ENCODE measurements around the gene SMIM24. TPM values are rescaled to one million over a fixed set of nuclear protein-coding genes. Genes with fewer than 3 reads are reported as not detected.

SMIM24 gene
- polyA plus RNA-seq, 1 donor from 2014 or later, result not detected

DNA sequence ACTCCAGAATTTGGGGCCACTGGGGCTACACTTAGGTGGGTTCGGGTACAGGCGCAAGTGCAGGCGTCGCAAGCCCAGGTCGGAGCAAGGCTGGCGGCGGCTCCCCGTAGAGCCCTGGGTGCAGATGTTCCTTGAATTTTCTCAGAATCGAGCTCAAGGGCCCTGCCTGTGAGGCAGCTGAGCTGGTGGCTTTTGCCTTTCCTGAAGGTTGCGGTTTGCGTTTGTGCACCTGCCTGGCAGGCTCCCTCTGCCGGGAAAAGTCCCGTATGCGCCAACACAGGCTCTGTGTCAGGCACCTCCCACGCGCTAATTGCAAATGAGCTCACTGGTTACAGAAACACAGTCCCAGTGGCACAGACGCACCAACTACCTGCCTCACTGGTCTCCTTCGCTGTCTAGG lies 14.2 kb upstream of the SMIM24 start:
- no peaks in the 10 kb centered on the region for H4K20me1 ChIP-seq (ENCODE audit: insufficient read depth)
- H3K79me2 ChIP-seq (replicated peaks; ENCODE audit: insufficient read depth, low read length), result peaks cover 8% of the 10 kb centered on the region
- H3K4me3 ChIP-seq (ENCODE audit: low read length), result no peak overlapping the region
- no peaks in the 10 kb centered on the region for H3K9me2 ChIP-seq (ENCODE audit: insufficient read depth, low read length)
- H3K36me3 ChIP-seq (ENCODE audit: insufficient read depth, low read length), result no peaks in the 10 kb centered on the region
- no peak overlapping the region for H3K27ac ChIP-seq (ENCODE audit: low read length)
- H3F3A ChIP-seq (ENCODE audit: insufficient read depth, low read length, poor library complexity, severe bottlenecking), result no peaks in the 10 kb centered on the region
- TF ChIP-seq MXI1 (conservative IDR thresholded peaks at IDR 0.05; ENCODE audit: poor library complexity, severe bottlenecking) (no peak), SMC3 (conservative IDR thresholded peaks at IDR 0.05; ENCODE audit: poor library complexity) (no peak), RAD21 (conservative IDR thresholded peaks at IDR 0.05) (no peak), POLR2AphosphoS5 (IDR thresholded peaks at IDR 0.05) (no peak), EZH2 (IDR thresholded peaks at IDR 0.05; ENCODE audit: borderline replicate concordance, insufficient read depth, low read length, poor library complexity, severe bottlenecking) (no peak), EP300 (conservative IDR thresholded peaks at IDR 0.05; ENCODE audit: poor library complexity, severe bottlenecking) (no peak), TAF1 (IDR thresholded peaks at IDR 0.05; ENCODE audit: low read depth) (no peak)
- TF ChIP-seq, protein P1, sequence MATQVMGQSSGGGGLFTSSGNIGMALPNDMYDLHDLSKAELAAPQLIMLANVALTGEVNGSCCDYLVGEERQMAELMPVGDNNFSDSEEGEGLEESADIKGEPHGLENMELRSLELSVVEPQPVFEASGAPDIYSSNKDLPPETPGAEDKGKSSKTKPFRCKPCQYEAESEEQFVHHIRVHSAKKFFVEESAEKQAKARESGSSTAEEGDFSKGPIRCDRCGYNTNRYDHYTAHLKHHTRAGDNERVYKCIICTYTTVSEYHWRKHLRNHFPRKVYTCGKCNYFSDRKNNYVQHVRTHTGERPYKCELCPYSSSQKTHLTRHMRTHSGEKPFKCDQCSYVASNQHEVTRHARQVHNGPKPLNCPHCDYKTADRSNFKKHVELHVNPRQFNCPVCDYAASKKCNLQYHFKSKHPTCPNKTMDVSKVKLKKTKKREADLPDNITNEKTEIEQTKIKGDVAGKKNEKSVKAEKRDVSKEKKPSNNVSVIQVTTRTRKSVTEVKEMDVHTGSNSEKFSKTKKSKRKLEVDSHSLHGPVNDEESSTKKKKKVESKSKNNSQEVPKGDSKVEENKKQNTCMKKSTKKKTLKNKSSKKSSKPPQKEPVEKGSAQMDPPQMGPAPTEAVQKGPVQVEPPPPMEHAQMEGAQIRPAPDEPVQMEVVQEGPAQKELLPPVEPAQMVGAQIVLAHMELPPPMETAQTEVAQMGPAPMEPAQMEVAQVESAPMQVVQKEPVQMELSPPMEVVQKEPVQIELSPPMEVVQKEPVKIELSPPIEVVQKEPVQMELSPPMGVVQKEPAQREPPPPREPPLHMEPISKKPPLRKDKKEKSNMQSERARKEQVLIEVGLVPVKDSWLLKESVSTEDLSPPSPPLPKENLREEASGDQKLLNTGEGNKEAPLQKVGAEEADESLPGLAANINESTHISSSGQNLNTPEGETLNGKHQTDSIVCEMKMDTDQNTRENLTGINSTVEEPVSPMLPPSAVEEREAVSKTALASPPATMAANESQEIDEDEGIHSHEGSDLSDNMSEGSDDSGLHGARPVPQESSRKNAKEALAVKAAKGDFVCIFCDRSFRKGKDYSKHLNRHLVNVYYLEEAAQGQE (IDR thresholded peaks at IDR 0.05; ENCODE audit: borderline replicate concordance), result no peak
- TF ChIP-seq, protein P2, sequence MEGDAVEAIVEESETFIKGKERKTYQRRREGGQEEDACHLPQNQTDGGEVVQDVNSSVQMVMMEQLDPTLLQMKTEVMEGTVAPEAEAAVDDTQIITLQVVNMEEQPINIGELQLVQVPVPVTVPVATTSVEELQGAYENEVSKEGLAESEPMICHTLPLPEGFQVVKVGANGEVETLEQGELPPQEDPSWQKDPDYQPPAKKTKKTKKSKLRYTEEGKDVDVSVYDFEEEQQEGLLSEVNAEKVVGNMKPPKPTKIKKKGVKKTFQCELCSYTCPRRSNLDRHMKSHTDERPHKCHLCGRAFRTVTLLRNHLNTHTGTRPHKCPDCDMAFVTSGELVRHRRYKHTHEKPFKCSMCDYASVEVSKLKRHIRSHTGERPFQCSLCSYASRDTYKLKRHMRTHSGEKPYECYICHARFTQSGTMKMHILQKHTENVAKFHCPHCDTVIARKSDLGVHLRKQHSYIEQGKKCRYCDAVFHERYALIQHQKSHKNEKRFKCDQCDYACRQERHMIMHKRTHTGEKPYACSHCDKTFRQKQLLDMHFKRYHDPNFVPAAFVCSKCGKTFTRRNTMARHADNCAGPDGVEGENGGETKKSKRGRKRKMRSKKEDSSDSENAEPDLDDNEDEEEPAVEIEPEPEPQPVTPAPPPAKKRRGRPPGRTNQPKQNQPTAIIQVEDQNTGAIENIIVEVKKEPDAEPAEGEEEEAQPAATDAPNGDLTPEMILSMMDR (IDR thresholded peaks at IDR 0.05; ENCODE audit: poor library complexity, severe bottlenecking), result no peak
- H3K27me3 ChIP-seq (ENCODE audit: insufficient read depth, low read depth, low read length), result no peaks in the 10 kb centered on the region
- H3K9me3 ChIP-seq (ENCODE audit: low read length), result no peaks in the 10 kb centered on the region
- no peak overlapping the region for H3K4me2 ChIP-seq (ENCODE audit: low read length)
- no peak overlapping the region for H3K9ac ChIP-seq (ENCODE audit: low read length)
- no peak overlapping the region for H2AFZ ChIP-seq (ENCODE audit: low read depth, low read length)

DNA sequence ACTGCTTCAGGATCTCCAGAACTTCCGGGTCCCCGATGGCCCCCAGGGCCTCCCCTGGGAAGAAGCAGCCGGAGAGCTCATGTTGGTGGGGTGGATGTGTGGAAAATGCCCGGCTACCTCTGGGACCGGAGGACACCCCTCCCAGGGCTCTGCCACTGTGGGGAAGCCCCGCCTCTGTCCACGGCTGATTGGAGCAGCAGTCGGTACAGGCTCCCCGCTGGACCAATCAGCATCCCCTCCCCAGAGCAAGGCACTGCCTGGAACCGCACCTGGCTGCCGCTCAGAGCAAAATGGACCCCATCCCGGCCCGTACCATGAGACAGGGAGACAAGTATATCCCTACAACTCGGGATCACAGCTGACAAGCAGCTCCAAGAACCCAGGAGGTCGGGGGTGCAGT lies 13.7 kb upstream of the SMIM24 start:
- H3K9me3 ChIP-seq (ENCODE audit: low read length), result no peaks in the 10 kb centered on the region
- H3K9me2 ChIP-seq (ENCODE audit: insufficient read depth, low read length), result no peaks in the 10 kb centered on the region
- H3K36me3 ChIP-seq (ENCODE audit: insufficient read depth, low read length), result no peaks in the 10 kb centered on the region
- no peak overlapping the region for H3K9ac ChIP-seq (ENCODE audit: low read length)
- H4K20me1 ChIP-seq (ENCODE audit: insufficient read depth), result no peaks in the 10 kb centered on the region
- no peak overlapping the region for H3K4me2 ChIP-seq (ENCODE audit: low read length)
- no peaks in the 10 kb centered on the region for H3F3A ChIP-seq (ENCODE audit: insufficient read depth, low read length, poor library complexity, severe bottlenecking)
- H3K27me3 ChIP-seq (ENCODE audit: insufficient read depth, low read depth, low read length), result no peaks in the 10 kb centered on the region
- TF ChIP-seq POLR2AphosphoS5 (IDR thresholded peaks at IDR 0.05), result no peak
- H2AFZ ChIP-seq (ENCODE audit: low read depth, low read length), result no peak overlapping the region
- peaks cover 3% of the 10 kb centered on the region for H3K79me2 ChIP-seq (replicated peaks; ENCODE audit: insufficient read depth, low read length)
- H3K27ac ChIP-seq (ENCODE audit: low read length), result no peak overlapping the region
- H3K4me3 ChIP-seq (ENCODE audit: low read length), result no peak overlapping the region

DNA sequence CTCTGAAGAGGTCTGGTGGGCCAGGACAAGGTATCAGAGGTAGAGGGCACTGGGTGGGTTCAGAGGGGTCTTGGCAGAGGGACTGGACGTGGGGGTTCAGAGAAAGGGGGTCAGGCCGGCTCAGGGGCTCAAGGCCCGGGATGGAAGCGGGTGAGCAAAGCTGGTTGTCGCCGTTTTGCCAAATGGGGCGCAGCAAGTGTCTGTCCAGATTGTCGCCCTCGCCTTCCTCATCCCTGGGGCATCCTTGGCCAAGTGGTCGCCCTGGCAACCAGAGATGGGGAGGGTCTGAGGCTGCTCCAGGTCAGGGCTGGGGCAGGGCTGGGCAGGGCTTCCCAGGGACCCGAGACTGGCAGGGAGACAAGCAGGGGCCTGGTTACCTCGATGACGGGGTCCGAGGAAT lies 13.3 kb upstream of the SMIM24 start:
- Histone ChIP-seq H3K79me2 (replicated peaks; ENCODE audit: insufficient read depth, low read length) (peaks cover 3% of the 10 kb centered on the region), H3K4me3 (ENCODE audit: low read length) (no peak overlapping the region), H3K27ac (ENCODE audit: low read length) (no peak overlapping the region), H3K27me3 (ENCODE audit: insufficient read depth, low read depth, low read length) (no peaks in the 10 kb centered on the region), H3K9me3 (ENCODE audit: low read length) (no peaks in the 10 kb centered on the region), H4K20me1 (ENCODE audit: insufficient read depth) (no peaks in the 10 kb centered on the region), H3K9me2 (ENCODE audit: insufficient read depth, low read length) (no peaks in the 10 kb centered on the region), H3K36me3 (ENCODE audit: insufficient read depth, low read length) (no peaks in the 10 kb centered on the region), H3F3A (ENCODE audit: insufficient read depth, low read length, poor library complexity, severe bottlenecking) (no peaks in the 10 kb centered on the region), H2AFZ (ENCODE audit: low read depth, low read length) (no peak overlapping the region), H3K4me2 (ENCODE audit: low read length) (no peak overlapping the region), H3K9ac (ENCODE audit: low read length) (no peak overlapping the region)
- TF ChIP-seq SMC3 (conservative IDR thresholded peaks at IDR 0.05; ENCODE audit: poor library complexity) (no peak), MXI1 (conservative IDR thresholded peaks at IDR 0.05; ENCODE audit: poor library complexity, severe bottlenecking) (no peak), EP300 (conservative IDR thresholded peaks at IDR 0.05; ENCODE audit: poor library complexity, severe bottlenecking) (no peak), TAF1 (IDR thresholded peaks at IDR 0.05; ENCODE audit: low read depth) (no peak), POLR2AphosphoS5 (IDR thresholded peaks at IDR 0.05) (no peak), RAD21 (conservative IDR thresholded peaks at IDR 0.05) (no peak), EZH2 (IDR thresholded peaks at IDR 0.05; ENCODE audit: borderline replicate concordance, insufficient read depth, low read length, poor library complexity, severe bottlenecking) (no peak)
- TF ChIP-seq, protein P2 (IDR thresholded peaks at IDR 0.05; ENCODE audit: poor library complexity, severe bottlenecking), result no peak
- TF ChIP-seq, protein P1 (IDR thresholded peaks at IDR 0.05; ENCODE audit: borderline replicate concordance), result no peak
